GM21717 (cell line): ENCODE measurements around the gene RFFL.
"Not testable (repeated sequence)": the region's sequence is repeated elsewhere in the genome, so short reads cannot be mapped to it uniquely, and the experiment has no call there.

ENCODE experiments used
- ATAC-seq: cut with Tn5 transposase; IDR thresholded peaks from one replicate; pipeline ENCODE4 v1.9.1; 2021; ENCODE audit warnings: mild to moderate bottlenecking, moderate library complexity; ENCODE audit not compliant: unreplicated experiment

Gene RFFL

GRCh38 chr17:35050170-35050569 is 13.3 kb downstream of the RFFL start:
- ATAC-seq: no peak

GRCh38 chr17:35048685-35049379 is 14.7 kb downstream of the RFFL start:
- ATAC-seq: no peak

GRCh38 chr17:35046740-35047283 is 16.7 kb downstream of the RFFL start:
- ATAC-seq: peak; percentile 55

GRCh38 chr17:35046245-35046644 is 17.3 kb downstream of the RFFL start:
- ATAC-seq: no peak

GRCh38 chr17:35045458-35045979 is 18.0 kb downstream of the RFFL start:
- not testable (repeated sequence) for ATAC-seq

GRCh38 chr17:35044181-35044580 is 19.3 kb downstream of the RFFL start:
- no peak for ATAC-seq

- no peak for ATAC-seq
Observed at GRCh38 chr17:35041390-35041789, 22.1 kb downstream of the RFFL start.

GRCh38 chr17:35038453-35038852 is 25.1 kb downstream of the RFFL start:
- ATAC-seq: no peak

- ATAC-seq: no peak
Observed at GRCh38 chr17:35030780-35031179, 32.7 kb downstream of the RFFL start.

GRCh38 chr17:35028531-35029262 is 34.8 kb downstream of the RFFL start:
- no peak for ATAC-seq

GRCh38 chr17:35028097-35028496 is 35.4 kb downstream of the RFFL start:
- ATAC-seq: not testable (repeated sequence)

GRCh38 chr17:35025541-35025940 is 38.0 kb downstream of the RFFL start:
- no peak for ATAC-seq

- no peak for ATAC-seq
Observed at GRCh38 chr17:35023538-35023937, 40.0 kb downstream of the RFFL start.

- ATAC-seq: peak; percentile 61
Observed at GRCh38 chr17:35022536-35023063, 40.9 kb downstream of the RFFL start.

GRCh38 chr17:35021520-35022380 is 41.8 kb downstream of the RFFL start:
- no peak for ATAC-seq

- ATAC-seq: no peak
Observed at GRCh38 chr17:35019386-35020179, 43.9 kb downstream of the RFFL start.

- ATAC-seq: no peak
Observed at GRCh38 chr17:35018814-35019213, 44.7 kb downstream of the RFFL start.

- no peak for ATAC-seq
Observed at GRCh38 chr17:35017021-35017420, 46.5 kb downstream of the RFFL start.

GRCh38 chr17:35016369-35016768 is 47.1 kb downstream of the RFFL start:
- no peak for ATAC-seq

GRCh38 chr17:35011671-35012216 is 51.8 kb downstream of the RFFL start:
- ATAC-seq: no peak
